K562 (cell line): ENCODE measurements around the gene SERPIND1. TPM values are rescaled to one million over a fixed set of nuclear protein-coding genes. Genes with fewer than 3 reads are reported as not detected.

Experiments
- ATAC-seq: fragments of 200-7000 bp; cut with Tn5 transposase; 3 replicates; pipeline ENCODE4 v1.9.1; 2020; ENCODE audit warnings: moderate library complexity
- BruUV-seq: library from RNA; stranded (reverse); fragments of 400-500 nt; replicated peaks from 2 replicates; lab custom pipeline; 2021; lab: Mats Ljungman, UMichigan
- CTCF ChIA-PET: fragments of 300-600 bp; formaldehyde crosslinking; extraction: SDS; loops from one replicate; lab custom pipeline; 2021; ENCODE audit warnings: low intra/inter-chr PET ratio; lab: Yijun Ruan, JAX
- POLR2A ChIA-PET: fragments of 300-600, 350-650 bp; sonication (Branson Sonifier 250); formaldehyde crosslinking; extraction: SDS; loops from one replicate; lab custom pipeline; 2021; ENCODE audit warnings: antibody characterized with exemption, inconsistent platforms; lab: Yijun Ruan, JAX
- DNase-seq, 4 experiments: peaks; one replicate each; pipeline versions ENCODE4 v3.0.0 to v3.0.0-alpha.2; 2011 to 2018; ENCODE audit warnings: low spot score in 3 of 4, mixed read lengths in 3 of 4; ENCODE audit errors: extremely low read depth in 1 of 4
- FAIRE-seq: peaks from 2 replicates; lab custom pipeline; 2011; peaks lifted over from hg19 to GRCh38; lab: Jason Lieb, UNC
- H2AFZ ChIP-seq: 2 replicates; pipeline ENCODE4 v1.6.0; 2011; ENCODE audit warnings: low read depth, low read length, control low read depth, inconsistent platforms
- H3K27ac ChIP-seq: fragments of 200-600 bp; 3 replicates; pipeline ENCODE4 v1.8.0; 2011; ENCODE audit warnings: low read depth, mild to moderate bottlenecking, control low read depth, inconsistent platforms, low read length, moderate library complexity, mixed read lengths; ENCODE audit errors: extremely low read depth
- H3K27me3 ChIP-seq, 2 experiments: fragments of 300-600 bp in 1 of 2; 2 replicates in 1 of 2; 3 replicates in 1 of 2; pipeline versions ENCODE4 v1.6.0 to v1.8.0; 2011; ENCODE audit warnings: inconsistent platforms in 2 of 2, low read length in 2 of 2, mild to moderate bottlenecking in 1 of 2, mixed read lengths in 1 of 2, moderate library complexity in 1 of 2; ENCODE audit not compliant: control insufficient read depth in 2 of 2, insufficient read depth in 2 of 2
- H3K36me3 ChIP-seq: fragments of 300-600 bp; 3 replicates; pipeline ENCODE4 v1.8.0; 2011; ENCODE audit warnings: mild to moderate bottlenecking, low read length, inconsistent platforms; ENCODE audit not compliant: control insufficient read depth, insufficient read depth
- H3K4me1 ChIP-seq, 2 experiments: fragments of 200-600 bp in 1 of 2; replicated peaks in 1 of 2; 2 replicates in 1 of 2; 3 replicates in 1 of 2; pipeline versions ENCODE4 v1.5.1 to v1.8.0; 2011; ENCODE audit warnings: inconsistent platforms in 2 of 2, low read length in 2 of 2, mild to moderate bottlenecking in 1 of 2, mixed read lengths in 1 of 2, moderate library complexity in 1 of 2; ENCODE audit not compliant: control insufficient read depth in 2 of 2, insufficient read depth in 2 of 2
- H3K4me2 ChIP-seq: 2 replicates; pipeline ENCODE4 v1.6.1; 2011; ENCODE audit warnings: low read length, control low read depth, inconsistent platforms, mixed read lengths; ENCODE audit not compliant: insufficient read depth
- H3K4me3 ChIP-seq: fragments of 200-600 bp; sonication (generic), shearing (Covaris generic); 2 replicates; pipeline ENCODE4 v1.5.1; 2016; ENCODE audit warnings: control low read depth, inconsistent platforms
- H3K79me2 ChIP-seq: fragments of 200-600 bp; 3 replicates; pipeline ENCODE4 v1.8.0; 2011; ENCODE audit warnings: low read length, inconsistent platforms; ENCODE audit not compliant: control insufficient read depth, insufficient read depth
- H3K9ac ChIP-seq, 2 experiments: 2 replicates each; pipeline versions ENCODE4 v1.6.0 to v1.6.1; 2011; ENCODE audit warnings: low read depth in 2 of 2, low read length in 2 of 2, control low read depth in 1 of 2, inconsistent platforms in 1 of 2, mild to moderate bottlenecking in 1 of 2, mixed read lengths in 1 of 2; ENCODE audit not compliant: insufficient read depth in 1 of 2
- H3K9me1 ChIP-seq: one replicate; pipeline ENCODE4 v1.6.0; 2011; ENCODE audit warnings: inconsistent platforms, mild to moderate bottlenecking, low read length, moderate library complexity; ENCODE audit not compliant: control insufficient read depth, insufficient read depth
- H3K9me3 ChIP-seq: replicated peaks from 2 replicates; pipeline ENCODE4 v1.5.1; 2011; ENCODE audit warnings: low read depth, low read length, inconsistent platforms; ENCODE audit not compliant: control insufficient read depth, insufficient read depth
- H4K20me1 ChIP-seq: replicated peaks from 2 replicates; pipeline ENCODE4 v1.6.1; 2011; ENCODE audit warnings: low read length, inconsistent platforms, mixed read lengths; ENCODE audit not compliant: control insufficient read depth, insufficient read depth
- ASH1L ChIP-seq: fragments of 450-650 bp; IDR thresholded peaks from 2 replicates; pipeline ENCODE4 v1.6.1; 2018; ENCODE audit warnings: borderline replicate concordance, mild to moderate bottlenecking, low read depth; ENCODE audit not compliant: partially characterized antibody
- BCL6 ChIP-seq: fragments of 250-450 bp; sonication (Bioruptor Pico); IDR thresholded peaks from 2 replicates; pipeline ENCODE4 v1.4.0; 2020
- BRD4 ChIP-seq: fragments of 200-600 bp; sonication (generic); IDR thresholded peaks from 2 replicates; pipeline ENCODE4 v1.6.1; 2017; ENCODE audit warnings: inconsistent platforms
- FIP1L1 ChIP-seq: fragments of 200-400 bp; formaldehyde crosslinking; IDR thresholded peaks from 2 replicates; pipeline ENCODE4 v1.6.1; 2018; ENCODE audit warnings: mild to moderate bottlenecking, low read depth, low read length; ENCODE audit not compliant: poor library complexity, severe bottlenecking
- HEY1 ChIP-seq: fragments of 250-450 bp; sonication (Bioruptor Pico); IDR thresholded peaks from 2 replicates; pipeline ENCODE4 v1.5.0; 2020; ENCODE audit warnings: mild to moderate bottlenecking, moderate library complexity, borderline replicate concordance
- HNRNPLL ChIP-seq: fragments of 200-400 bp; formaldehyde crosslinking; IDR thresholded peaks from 2 replicates; pipeline ENCODE4 v1.6.1; 2017; ENCODE audit warnings: low read length, low read depth, mild to moderate bottlenecking; ENCODE audit not compliant: poor library complexity, severe bottlenecking
- MTA2 ChIP-seq: fragments of 450-650 bp; IDR thresholded peaks from 2 replicates; pipeline ENCODE4 v1.6.1; 2016; ENCODE audit warnings: low read depth
- MTF1 ChIP-seq: fragments of 250-450 bp; sonication (Bioruptor Pico); IDR thresholded peaks from 2 replicates; pipeline ENCODE4 v1.9.0; 2021; ENCODE audit warnings: moderate library complexity, mild to moderate bottlenecking, inconsistent platforms, borderline replicate concordance
- NFATC3 ChIP-seq: fragments of 450-650 bp; IDR thresholded peaks from 2 replicates; pipeline ENCODE4 v1.6.1; 2017; ENCODE audit warnings: mild to moderate bottlenecking
- RNF2 ChIP-seq: sonication (generic); IDR thresholded peaks from 2 replicates; pipeline ENCODE4 v1.6.1; 2016
- ZC3H4 ChIP-seq: sonication (generic); formaldehyde crosslinking; IDR thresholded peaks from 2 replicates; pipeline ENCODE4 v1.9.0; 2021; ENCODE audit warnings: missing genetic modification reagents, borderline replicate concordance
- ZKSCAN8 ChIP-seq: fragments of 200-800 bp; sonication (Bioruptor generic); IDR thresholded peaks from 2 replicates; pipeline ENCODE4 v1.6.1; 2016; ENCODE audit warnings: missing genetic modification characterization, missing compliant biosample characterization
- ZSCAN32 ChIP-seq: fragments of 450-650 bp; formaldehyde crosslinking; IDR thresholded peaks from 2 replicates; pipeline ENCODE4 v1.4.0; 2020; ENCODE audit warnings: mild to moderate bottlenecking, moderate library complexity
- WGBS: fragments of 100-300 bp; shearing (Covaris generic); methylation state at CpG from one replicate; pipeline ENCODE4 v1.1.6; 2016; ENCODE audit warnings: low coverage, mixed read lengths; ENCODE audit not compliant: insufficient coverage; ENCODE audit errors: missing lambda C conversion rate; 5-methylcytosine and 5-hydroxymethylcytosine counted together
- in situ Hi-C: fragments of 300-500 bp; cut with MboI; formaldehyde crosslinking; loops from 4 replicates; pipeline ENCODE4 v1.15.0; 2018; ENCODE audit warnings: inconsistent platforms, mixed read lengths
- intact Hi-C: fragments of 100-400 bp; cut with micrococcal nuclease; formaldehyde crosslinking; loops from 2 replicates; pipeline ENCODE4 v1.14.2; 2022
- polyA plus RNA-seq, 8 experiments: library from polyadenylated mRNA; depleted of rRNA in 4 of 8; stranded (reverse) in 5 of 8; unstranded in 3 of 8; fragments of >200 nt; fragmentation: Nextera tagmentation in 2 of 8; fragmentation: Illumina TruSeq in 1 of 8; extraction: Ambion mirVana in 2 of 8; extraction: Trizol in 1 of 8; gene quantifications; 2 replicates each; pipeline versions ENCODE4 v1.2.1 to v1.2.3, GENCODE V29; 2011 to 2014; ENCODE audit warnings: inconsistent platforms in 1 of 8, missing spikeins in 1 of 8
- total RNA-seq, 7 experiments: library from RNA; depleted of rRNA in 6 of 7; stranded (reverse); fragments of >200 nt in 6 of 7; fragmentation: Illumina TruSeq in 2 of 7; extraction: Trizol in 2 of 7; gene quantifications; 2 replicates each; pipeline versions ENCODE4 v1.2.1 to v1.2.3, GENCODE V29; 2011 to 2021; ENCODE audit warnings: low replicate concordance in 1 of 7
- TF ChIP-seq, protein P1 (sequence below): sonication (generic); IDR thresholded peaks from 2 replicates; pipeline ENCODE4 v1.6.1; 2016
- TF ChIP-seq, protein P2 (sequence below): fragments of 450-650 bp; formaldehyde crosslinking; IDR thresholded peaks from 2 replicates; pipeline ENCODE4 v1.4.0; 2020; ENCODE audit warnings: mild to moderate bottlenecking, mixed read lengths
- TF ChIP-seq, protein P3 (sequence below): fragments of 250-450 bp; sonication (Bioruptor Pico); IDR thresholded peaks from 2 replicates; pipeline ENCODE4 v1.8.0; 2022; ENCODE audit warnings: moderate library complexity, mild to moderate bottlenecking, inconsistent platforms
- TF ChIP-seq, protein P4 (sequence below): fragments of 450-650 bp; IDR thresholded peaks from 2 replicates; pipeline ENCODE4 v1.6.1; 2016; ENCODE audit warnings: antibody characterized with exemption

SERPIND1 gene
- total and polyA plus RNA-seq, 9 of the 15 experiments (the other 6 are each of a cell fraction or from before 2014, with no cell fraction given): 0.04 to 0.11 (median 0.09) TPM; not detected in 6

DNA sequence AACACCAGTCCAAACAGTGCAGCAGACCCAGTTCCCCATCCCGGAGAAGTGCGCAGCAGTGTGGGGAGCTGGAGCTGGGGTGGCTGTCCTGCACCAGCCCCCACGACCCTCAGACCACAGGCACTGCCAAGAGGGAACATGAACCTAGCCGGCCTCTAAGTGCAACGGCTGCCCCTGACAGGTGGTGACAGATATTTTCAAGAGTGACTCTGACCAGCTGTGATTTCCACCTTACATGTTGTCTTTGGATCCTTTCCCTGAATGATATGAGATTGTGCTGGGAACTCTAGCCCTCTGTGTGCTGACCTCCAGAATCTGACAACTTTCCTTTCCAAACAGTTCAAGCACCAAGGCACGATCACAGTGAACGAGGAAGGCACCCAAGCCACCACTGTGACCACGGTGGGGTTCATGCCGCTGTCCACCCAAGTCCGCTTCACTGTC, 12.6 kb downstream of the SERPIND1 start:
- no peak overlapping the region for H3K4me3 ChIP-seq
- 70% methylated on average over 10 of the region's 10 CpGs for WGBS
- H3K9ac ChIP-seq: peak overlapping the region in 1 of 2 experiments; percentile 11; a peak in 1 of 4 replicates
- H3K4me1 ChIP-seq: peaks cover 0 to 9% of the 10 kb centered on the region in 2 experiments; a peak in 2 of 5 replicates
- peaks cover 43% of the 10 kb centered on the region for H4K20me1 ChIP-seq
- no peaks in the 10 kb centered on the region for H3K9me3 ChIP-seq
- peaks cover 54% of the 10 kb centered on the region for H3K36me3 ChIP-seq
- no peaks in the 10 kb centered on the region for H3K27me3 ChIP-seq
- H3K9me1 ChIP-seq: peaks cover 7% of the 10 kb centered on the region
- FAIRE-seq: no peak
- in situ Hi-C loops (loop anchor here (25.0 kb wide), 2 partner anchors 351 to 1949 kb away; no protein-coding TSS in a partner anchor), intact Hi-C loops (no loop called here)
- ATAC-seq: no peak
- H3K27ac ChIP-seq: no peak overlapping the region
- ChIA-PET CTCF (interaction anchor here (3.5 kb wide), 1 partner anchor 180 kb away, joined by 22 read pairs; no protein-coding TSS in a partner anchor), POLR2A (interaction anchor here (0.6 to 2.6 kb wide), 8 partner anchors 9 to 316 kb away, joined by 3 to 27 read pairs (median 4); partner anchors contain the start of gene SERPIND1)
- no peak for DNase-seq
- no peak overlapping the region for H3K4me2 ChIP-seq
- H3K79me2 ChIP-seq: no peaks in the 10 kb centered on the region
- no peak overlapping the region for H2AFZ ChIP-seq
- no TSS peak for BruUV-seq
- no peak for TF ChIP-seq BRD4
- TF ChIP-seq BCL6 (CRISPR knock-in tag): no peak
- no peak for TF ChIP-seq ZSCAN32
- no peak for TF ChIP-seq MTF1 (CRISPR knock-in tag)
- TF ChIP-seq, protein P1, sequence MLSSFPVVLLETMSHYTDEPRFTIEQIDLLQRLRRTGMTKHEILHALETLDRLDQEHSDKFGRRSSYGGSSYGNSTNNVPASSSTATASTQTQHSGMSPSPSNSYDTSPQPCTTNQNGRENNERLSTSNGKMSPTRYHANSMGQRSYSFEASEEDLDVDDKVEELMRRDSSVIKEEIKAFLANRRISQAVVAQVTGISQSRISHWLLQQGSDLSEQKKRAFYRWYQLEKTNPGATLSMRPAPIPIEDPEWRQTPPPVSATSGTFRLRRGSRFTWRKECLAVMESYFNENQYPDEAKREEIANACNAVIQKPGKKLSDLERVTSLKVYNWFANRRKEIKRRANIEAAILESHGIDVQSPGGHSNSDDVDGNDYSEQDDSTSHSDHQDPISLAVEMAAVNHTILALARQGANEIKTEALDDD: no peak
- TF ChIP-seq, protein P2, sequence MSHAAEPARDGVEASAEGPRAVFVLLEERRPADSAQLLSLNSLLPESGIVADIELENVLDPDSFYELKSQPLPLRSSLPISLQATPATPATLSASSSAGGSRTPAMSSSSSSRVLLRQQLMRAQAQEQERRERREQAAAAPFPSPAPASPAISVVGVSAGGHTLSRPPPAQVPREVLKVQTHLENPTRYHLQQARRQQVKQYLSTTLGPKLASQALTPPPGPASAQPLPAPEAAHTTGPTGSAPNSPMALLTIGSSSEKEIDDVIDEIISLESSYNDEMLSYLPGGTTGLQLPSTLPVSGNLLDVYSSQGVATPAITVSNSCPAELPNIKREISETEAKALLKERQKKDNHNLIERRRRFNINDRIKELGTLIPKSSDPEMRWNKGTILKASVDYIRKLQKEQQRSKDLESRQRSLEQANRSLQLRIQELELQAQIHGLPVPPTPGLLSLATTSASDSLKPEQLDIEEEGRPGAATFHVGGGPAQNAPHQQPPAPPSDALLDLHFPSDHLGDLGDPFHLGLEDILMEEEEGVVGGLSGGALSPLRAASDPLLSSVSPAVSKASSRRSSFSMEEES (CRISPR knock-in tag): no peak
- no peak for TF ChIP-seq ZC3H4
- no peak for TF ChIP-seq NFATC3
- TF ChIP-seq MTA2: no peak
- no peak for TF ChIP-seq HEY1 (CRISPR knock-in tag)
- TF ChIP-seq HNRNPLL: peak; percentile 3
- TF ChIP-seq ZKSCAN8 (CRISPR knock-in tag): no peak
- TF ChIP-seq, protein P3, sequence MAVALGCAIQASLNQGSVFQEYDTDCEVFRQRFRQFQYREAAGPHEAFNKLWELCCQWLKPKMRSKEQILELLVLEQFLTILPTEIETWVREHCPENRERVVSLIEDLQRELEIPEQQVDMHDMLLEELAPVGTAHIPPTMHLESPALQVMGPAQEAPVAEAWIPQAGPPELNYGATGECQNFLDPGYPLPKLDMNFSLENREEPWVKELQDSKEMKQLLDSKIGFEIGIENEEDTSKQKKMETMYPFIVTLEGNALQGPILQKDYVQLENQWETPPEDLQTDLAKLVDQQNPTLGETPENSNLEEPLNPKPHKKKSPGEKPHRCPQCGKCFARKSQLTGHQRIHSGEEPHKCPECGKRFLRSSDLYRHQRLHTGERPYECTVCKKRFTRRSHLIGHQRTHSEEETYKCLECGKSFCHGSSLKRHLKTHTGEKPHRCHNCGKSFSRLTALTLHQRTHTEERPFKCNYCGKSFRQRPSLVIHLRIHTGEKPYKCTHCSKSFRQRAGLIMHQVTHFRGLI (CRISPR knock-in tag): no peak
- TF ChIP-seq FIP1L1: no peak
- no peak for TF ChIP-seq RNF2
- TF ChIP-seq ASH1L: no peak
- TF ChIP-seq, protein P4, sequence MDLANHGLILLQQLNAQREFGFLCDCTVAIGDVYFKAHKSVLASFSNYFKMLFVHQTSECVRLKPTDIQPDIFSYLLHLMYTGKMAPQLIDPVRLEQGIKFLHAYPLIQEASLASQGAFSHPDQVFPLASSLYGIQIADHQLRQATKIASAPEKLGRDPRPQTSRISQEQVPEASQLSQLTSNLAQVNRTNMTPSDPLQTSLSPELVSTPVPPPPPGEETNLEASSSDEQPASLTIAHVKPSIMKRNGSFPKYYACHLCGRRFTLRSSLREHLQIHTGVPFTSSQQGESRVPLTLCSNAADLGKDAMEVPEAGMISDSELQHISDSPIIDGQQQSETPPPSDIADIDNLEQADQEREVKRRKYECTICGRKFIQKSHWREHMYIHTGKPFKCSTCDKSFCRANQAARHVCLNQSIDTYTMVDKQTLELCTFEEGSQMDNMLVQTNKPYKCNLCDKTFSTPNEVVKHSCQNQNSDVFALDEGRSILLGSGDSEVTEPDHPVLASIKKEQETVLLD: no peak
